HEK293 (cell line): ENCODE results near the gene RPA4.

ENCODE experiments used
- CTCF ChIA-PET: fragments of 350-600 bp; formaldehyde crosslinking; extraction: SDS; loops from one replicate; lab custom pipeline; 2021; ENCODE audit warnings: antibody characterized with exemption; lab: Yijun Ruan, JAX
- POLR2A ChIA-PET: fragments of 300-600 bp; formaldehyde crosslinking; extraction: SDS; loops from one replicate; lab custom pipeline; 2020; ENCODE audit warnings: antibody characterized with exemption, inconsistent platforms; lab: Yijun Ruan, JAX
- H3K27ac ChIP-seq: fragments of 200-500 bp; sonication (Bioruptor generic); 2 replicates; pipeline ENCODE4 v1.5.1; 2014; ENCODE audit warnings: low read depth, low read length, control low read depth, inconsistent platforms; ENCODE audit errors: extremely low read depth
- H3K36me3 ChIP-seq, 2 experiments: fragments of 200-500 bp in 1 of 2; sonication (Bioruptor generic) in 1 of 2; 1 replicate in 1 of 2; 2 replicates in 1 of 2; pipeline ENCODE4 v1.5.1; 2014 to 2017; ENCODE audit warnings: inconsistent platforms in 2 of 2, low read length in 2 of 2; ENCODE audit not compliant: control insufficient read depth in 2 of 2, insufficient read depth in 1 of 2
- H3K4me1 ChIP-seq: fragments of 200-500 bp; sonication (Bioruptor generic); 2 replicates; pipeline ENCODE4 v1.5.1; 2014; ENCODE audit warnings: mild to moderate bottlenecking, low read length, inconsistent platforms; ENCODE audit not compliant: control insufficient read depth, insufficient read depth
- H3K4me3 ChIP-seq: 2 replicates; pipeline ENCODE4 v1.5.1; 2011; ENCODE audit warnings: low read depth, mild to moderate bottlenecking, control low read depth, low read length, moderate library complexity
- H3K9me3 ChIP-seq: fragments of 200-500 bp; sonication (Bioruptor generic); 2 replicates; pipeline ENCODE4 v1.5.1; 2014; ENCODE audit warnings: low read depth, low read length, inconsistent platforms; ENCODE audit not compliant: control insufficient read depth, insufficient read depth
- BCL11A ChIP-seq: fragments of 450-650 bp; formaldehyde crosslinking; IDR thresholded peaks from 2 replicates; pipeline ENCODE4 v1.5.1; 2016; ENCODE audit warnings: low read depth, missing biosample characterization, missing genetic modification characterization
- KLF7 ChIP-seq: fragments of 450-650 bp; formaldehyde crosslinking; IDR thresholded peaks from 2 replicates; pipeline ENCODE4 v1.5.1; 2016; ENCODE audit warnings: missing biosample characterization, missing genetic modification characterization, borderline replicate concordance
- OVOL3 ChIP-seq: fragments of 450-650 bp; formaldehyde crosslinking; IDR thresholded peaks from 2 replicates; pipeline ENCODE4 v1.5.1; 2016; ENCODE audit warnings: missing biosample characterization, missing genetic modification characterization
- PRDM1 ChIP-seq: fragments of 450-650 bp; formaldehyde crosslinking; IDR thresholded peaks from 2 replicates; pipeline ENCODE4; 2016; ENCODE audit warnings: missing biosample characterization, missing genetic modification characterization
- ZBTB8A ChIP-seq: fragments of 450-650 bp; formaldehyde crosslinking; IDR thresholded peaks from 2 replicates; pipeline ENCODE4 v1.5.1; 2016; ENCODE audit warnings: missing biosample characterization, missing genetic modification characterization
- ZNF16 ChIP-seq: fragments of 450-650 bp; formaldehyde crosslinking; IDR thresholded peaks from 2 replicates; pipeline ENCODE4 v1.5.1; 2016; ENCODE audit warnings: low read depth, missing biosample characterization, missing genetic modification characterization
- ZNF202 ChIP-seq: fragments of 450-650 bp; formaldehyde crosslinking; IDR thresholded peaks from 2 replicates; pipeline ENCODE4 v1.5.1; 2016; ENCODE audit warnings: missing biosample characterization, missing genetic modification characterization, borderline replicate concordance
- ZNF266 ChIP-seq: fragments of 450-650 bp; formaldehyde crosslinking; IDR thresholded peaks from 2 replicates; pipeline ENCODE4 v1.5.1; 2016; ENCODE audit warnings: missing biosample characterization, missing genetic modification characterization, low read depth
- ZNF404 ChIP-seq: fragments of 450-650 bp; formaldehyde crosslinking; IDR thresholded peaks from 2 replicates; pipeline ENCODE4 v1.5.1; 2017; ENCODE audit warnings: missing biosample characterization, missing genetic modification characterization
- ZNF426 ChIP-seq: fragments of 450-650 bp; formaldehyde crosslinking; IDR thresholded peaks from 2 replicates; pipeline ENCODE4 v1.5.1; 2017; ENCODE audit warnings: missing biosample characterization, missing genetic modification characterization, mild to moderate bottlenecking, inconsistent platforms, moderate library complexity
- ZNF571 ChIP-seq: fragments of 450-650 bp; formaldehyde crosslinking; IDR thresholded peaks from 2 replicates; pipeline ENCODE4 v1.5.0; 2017; ENCODE audit warnings: missing biosample characterization, missing genetic modification characterization
- ZNF623 ChIP-seq: fragments of 450-650 bp; formaldehyde crosslinking; IDR thresholded peaks from 2 replicates; pipeline ENCODE4 v1.5.1; 2016; ENCODE audit warnings: missing biosample characterization, missing genetic modification characterization
- ZNF624 ChIP-seq: fragments of 450-650 bp; formaldehyde crosslinking; IDR thresholded peaks from 2 replicates; pipeline ENCODE4 v1.5.1; 2017; ENCODE audit warnings: missing biosample characterization, missing genetic modification characterization
- ZNF701 ChIP-seq: fragments of 450-650 bp; formaldehyde crosslinking; IDR thresholded peaks from 2 replicates; pipeline ENCODE4 v1.5.1; 2016; ENCODE audit warnings: missing biosample characterization, missing genetic modification characterization
- ZNF707 ChIP-seq: fragments of 450-650 bp; formaldehyde crosslinking; IDR thresholded peaks from 2 replicates; pipeline ENCODE4 v1.5.1; 2016; ENCODE audit warnings: missing biosample characterization, missing genetic modification characterization
- ZNF843 ChIP-seq: fragments of 450-650 bp; formaldehyde crosslinking; IDR thresholded peaks from 2 replicates; pipeline ENCODE4 v1.5.1; 2016; ENCODE audit warnings: missing biosample characterization, missing genetic modification characterization
- ZXDB ChIP-seq: fragments of 450-650 bp; formaldehyde crosslinking; IDR thresholded peaks from 2 replicates; pipeline ENCODE4 v1.5.1; 2016; ENCODE audit warnings: missing biosample characterization, missing genetic modification characterization
- TF ChIP-seq, protein P1 (sequence below): fragments of 450-650 bp; formaldehyde crosslinking; conservative IDR thresholded peaks from 2 replicates; pipeline ENCODE4 v1.5.1; 2016; ENCODE audit warnings: low read depth, missing biosample characterization, missing genetic modification characterization
- TF ChIP-seq, protein P2 (sequence below): IDR thresholded peaks from 2 replicates; pipeline ENCODE4 v1.6.1; 2011; ENCODE audit warnings: mild to moderate bottlenecking, low read depth, low read length, borderline replicate concordance

RPA4 gene

DNA sequence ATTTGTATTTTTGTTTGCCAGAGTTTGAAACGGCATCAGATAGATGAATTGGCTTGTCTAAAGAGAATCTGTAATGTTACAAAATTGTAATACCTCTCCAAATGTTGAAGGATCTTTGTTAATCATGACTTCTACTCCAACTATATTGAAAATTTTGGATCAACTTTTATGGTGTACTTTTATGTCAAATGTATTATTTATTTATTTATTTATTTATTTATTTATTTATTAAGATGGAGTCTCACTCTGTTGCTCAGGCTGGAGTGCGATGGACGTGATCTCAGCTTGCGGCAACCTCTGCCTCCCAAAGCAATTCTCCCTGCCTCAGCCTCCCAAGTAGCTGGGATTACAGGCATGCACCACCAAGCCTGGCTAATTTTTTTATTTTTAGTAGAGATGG is 36.0 kb downstream of the RPA4 start (continued):
- TF ChIP-seq, protein P1, sequence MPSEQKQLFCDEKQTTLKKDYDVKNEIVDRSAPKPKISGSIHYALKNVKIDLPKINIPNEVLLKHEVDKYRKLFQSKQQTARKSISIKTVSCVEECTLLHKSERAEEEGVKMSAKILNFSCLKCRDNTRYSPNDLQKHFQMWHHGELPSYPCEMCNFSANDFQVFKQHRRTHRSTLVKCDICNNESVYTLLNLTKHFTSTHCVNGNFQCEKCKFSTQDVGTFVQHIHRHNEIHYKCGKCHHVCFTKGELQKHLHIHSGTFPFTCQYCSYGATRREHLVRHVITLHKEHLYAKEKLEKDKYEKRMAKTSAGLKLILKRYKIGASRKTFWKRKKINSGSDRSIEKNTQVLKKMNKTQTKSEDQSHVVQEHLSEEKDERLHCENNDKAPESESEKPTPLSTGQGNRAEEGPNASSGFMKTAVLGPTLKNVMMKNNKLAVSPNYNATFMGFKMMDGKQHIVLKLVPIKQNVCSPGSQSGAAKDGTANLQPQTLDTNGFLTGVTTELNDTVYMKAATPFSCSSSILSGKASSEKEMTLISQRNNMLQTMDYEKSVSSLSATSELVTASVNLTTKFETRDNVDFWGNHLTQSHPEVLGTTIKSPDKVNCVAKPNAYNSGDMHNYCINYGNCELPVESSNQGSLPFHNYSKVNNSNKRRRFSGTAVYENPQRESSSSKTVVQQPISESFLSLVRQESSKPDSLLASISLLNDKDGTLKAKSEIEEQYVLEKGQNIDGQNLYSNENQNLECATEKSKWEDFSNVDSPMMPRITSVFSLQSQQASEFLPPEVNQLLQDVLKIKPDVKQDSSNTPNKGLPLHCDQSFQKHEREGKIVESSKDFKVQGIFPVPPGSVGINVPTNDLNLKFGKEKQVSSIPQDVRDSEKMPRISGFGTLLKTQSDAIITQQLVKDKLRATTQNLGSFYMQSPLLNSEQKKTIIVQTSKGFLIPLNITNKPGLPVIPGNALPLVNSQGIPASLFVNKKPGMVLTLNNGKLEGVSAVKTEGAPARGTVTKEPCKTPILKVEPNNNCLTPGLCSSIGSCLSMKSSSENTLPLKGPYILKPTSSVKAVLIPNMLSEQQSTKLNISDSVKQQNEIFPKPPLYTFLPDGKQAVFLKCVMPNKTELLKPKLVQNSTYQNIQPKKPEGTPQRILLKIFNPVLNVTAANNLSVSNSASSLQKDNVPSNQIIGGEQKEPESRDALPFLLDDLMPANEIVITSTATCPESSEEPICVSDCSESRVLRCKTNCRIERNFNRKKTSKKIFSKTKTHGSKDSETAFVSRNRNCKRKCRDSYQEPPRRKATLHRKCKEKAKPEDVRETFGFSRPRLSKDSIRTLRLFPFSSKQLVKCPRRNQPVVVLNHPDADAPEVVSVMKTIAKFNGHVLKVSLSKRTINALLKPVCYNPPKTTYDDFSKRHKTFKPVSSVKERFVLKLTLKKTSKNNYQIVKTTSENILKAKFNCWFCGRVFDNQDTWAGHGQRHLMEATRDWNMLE (tag by site-specific recombination): peak; percentile 75
- TF ChIP-seq ZNF707 (no peak), ZNF426 (tag by site-specific recombination) (peak; percentile 83), ZNF623 (tag by site-specific recombination) (peak; percentile 61), ZNF266 (tag by site-specific recombination) (peak; percentile 54; the same call in 1 of the 2 replicates), ZXDB (tag by site-specific recombination) (0 out of 2 replicates have a peak, but pooled peaks have one; percentile 44), KLF7 (tag by site-specific recombination) (no peak), ZBTB8A (peak; percentile 65)

DNA sequence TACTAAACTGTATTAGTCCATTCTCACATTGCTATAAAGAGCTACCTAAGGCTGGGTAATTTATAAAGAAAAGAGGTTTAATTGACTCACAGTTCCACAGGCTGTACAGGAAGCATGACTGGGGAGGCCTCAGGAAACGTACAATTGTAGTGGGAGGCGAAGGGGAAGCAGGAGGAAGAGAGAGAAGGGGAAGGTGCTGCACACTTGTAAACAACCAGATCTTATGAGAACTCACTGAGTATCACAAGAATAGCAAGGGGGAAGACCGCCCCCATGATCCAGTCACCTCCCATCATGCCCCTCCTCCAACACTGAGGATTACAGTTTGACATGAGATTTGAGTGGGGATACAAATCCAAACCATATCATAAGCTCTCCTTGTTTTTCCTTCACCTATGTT is 40.9 kb downstream of the RPA4 start:
- CTCF ChIA-PET: interaction anchor here (1.1 kb wide), 1 partner anchor 12 kb away, joined by 5 read pairs; no protein-coding TSS in a partner anchor
- POLR2A ChIA-PET: no interaction called here

DNA sequence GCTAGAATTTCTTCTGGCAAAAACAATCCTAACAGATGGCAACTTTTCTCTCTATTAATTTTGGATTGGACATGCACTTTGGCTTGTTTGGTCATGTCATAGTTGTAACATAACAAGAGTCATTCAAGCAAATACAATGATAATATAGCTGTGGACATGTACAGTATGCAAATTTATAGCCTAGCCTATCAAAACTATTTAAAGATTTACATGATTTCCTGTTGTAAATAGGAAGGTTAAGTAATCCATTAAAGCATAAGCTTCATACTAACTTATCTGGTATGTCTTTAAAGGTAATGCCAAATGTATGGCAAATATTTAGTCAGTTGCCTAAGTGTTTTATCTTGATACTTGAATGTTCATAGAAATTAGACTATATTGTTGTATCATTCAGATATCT is 45.3 kb downstream of the RPA4 start:
- H3K4me1 ChIP-seq: no peaks in the 10 kb centered on the region
- TF ChIP-seq ZNF404 (tag by site-specific recombination) (no peak), ZNF624 (tag by site-specific recombination) (no peak), ZNF202 (tag by site-specific recombination) (no peak)
- POLR2A ChIA-PET: no interaction called here

More for the DNA sequence above, 40.9 kb downstream of the RPA4 start:
- Histone ChIP-seq H3K4me1 (no peaks in the 10 kb centered on the region), H3K9me3 (no peaks in the 10 kb centered on the region; the same call in 1 of the 2 replicates), H3K4me3 (no peak overlapping the region), H3K27ac (no peak overlapping the region), H3K36me3 (no peaks in the 10 kb centered on the region)
- TF ChIP-seq, protein P2, sequence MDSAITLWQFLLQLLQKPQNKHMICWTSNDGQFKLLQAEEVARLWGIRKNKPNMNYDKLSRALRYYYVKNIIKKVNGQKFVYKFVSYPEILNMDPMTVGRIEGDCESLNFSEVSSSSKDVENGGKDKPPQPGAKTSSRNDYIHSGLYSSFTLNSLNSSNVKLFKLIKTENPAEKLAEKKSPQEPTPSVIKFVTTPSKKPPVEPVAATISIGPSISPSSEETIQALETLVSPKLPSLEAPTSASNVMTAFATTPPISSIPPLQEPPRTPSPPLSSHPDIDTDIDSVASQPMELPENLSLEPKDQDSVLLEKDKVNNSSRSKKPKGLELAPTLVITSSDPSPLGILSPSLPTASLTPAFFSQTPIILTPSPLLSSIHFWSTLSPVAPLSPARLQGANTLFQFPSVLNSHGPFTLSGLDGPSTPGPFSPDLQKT: no peak
- TF ChIP-seq ZNF571 (tag by site-specific recombination) (no peak), PRDM1 (tag by site-specific recombination) (no peak), ZNF16 (tag by site-specific recombination) (no peak), BCL11A (no peak), OVOL3 (tag by site-specific recombination) (no peak), ZNF701 (tag by site-specific recombination) (no peak), ZNF843 (tag by site-specific recombination) (no peak)

More for the DNA sequence above, 45.3 kb downstream of the RPA4 start:
- H3K27ac ChIP-seq: no peak overlapping the region
- no peaks in the 10 kb centered on the region for H3K36me3 ChIP-seq
- CTCF ChIA-PET: no interaction called here
- H3K4me3 ChIP-seq: no peak overlapping the region
- H3K9me3 ChIP-seq: no peaks in the 10 kb centered on the region
